Subcutaneous abdominal adipose tissue (tissue), 5 donors: ENCODE results near the gene TAS2R60.
"Not testable (repeated sequence)": the region's sequence is repeated elsewhere in the genome, so short reads cannot be mapped to it uniquely, and the experiment has no call there.

ENCODE experiments used
- H3K27ac ChIP-seq: one replicate; pipeline ENCODE4 v1.7.0; 2013; ENCODE audit warnings: low read depth, mild to moderate bottlenecking, inconsistent platforms, low read length, moderate library complexity
- H3K27me3 ChIP-seq, 5 donors: one replicate each; pipeline ENCODE4 v1.7.0; 2013; ENCODE audit warnings: low read length in 5 of 5, inconsistent platforms in 1 of 5; ENCODE audit not compliant: control insufficient read depth in 5 of 5, insufficient read depth in 4 of 5
- H3K36me3 ChIP-seq, 5 donors: one replicate each; pipeline ENCODE4 v1.7.0; 2013; ENCODE audit warnings: low read length in 5 of 5; ENCODE audit not compliant: control insufficient read depth in 5 of 5, insufficient read depth in 5 of 5
- H3K4me1 ChIP-seq, 5 donors: one replicate each; pipeline ENCODE4 v1.7.0; 2013; ENCODE audit warnings: low read length in 5 of 5, mild to moderate bottlenecking in 3 of 5, moderate library complexity in 1 of 5; ENCODE audit not compliant: control insufficient read depth in 5 of 5, insufficient read depth in 5 of 5
- H3K4me3 ChIP-seq, 5 donors: one replicate each; pipeline ENCODE4 v1.7.0; 2013; ENCODE audit warnings: low read length in 5 of 5, low read depth in 1 of 5
- H3K9ac ChIP-seq, 5 donors: one replicate each; pipeline ENCODE4 v1.7.0; 2013; ENCODE audit warnings: low read length in 5 of 5, mild to moderate bottlenecking in 4 of 5, moderate library complexity in 3 of 5
- H3K9me3 ChIP-seq, 5 donors: one replicate each; pipeline ENCODE4 v1.7.0; 2013; ENCODE audit warnings: low read length in 5 of 5; ENCODE audit not compliant: control insufficient read depth in 5 of 5
- donor health status: healthy.
- donor health status: healthy.
- donor health status: healthy.
- donor health status: healthy.
- donor health status: healthy.

TAS2R60 gene

DNA sequence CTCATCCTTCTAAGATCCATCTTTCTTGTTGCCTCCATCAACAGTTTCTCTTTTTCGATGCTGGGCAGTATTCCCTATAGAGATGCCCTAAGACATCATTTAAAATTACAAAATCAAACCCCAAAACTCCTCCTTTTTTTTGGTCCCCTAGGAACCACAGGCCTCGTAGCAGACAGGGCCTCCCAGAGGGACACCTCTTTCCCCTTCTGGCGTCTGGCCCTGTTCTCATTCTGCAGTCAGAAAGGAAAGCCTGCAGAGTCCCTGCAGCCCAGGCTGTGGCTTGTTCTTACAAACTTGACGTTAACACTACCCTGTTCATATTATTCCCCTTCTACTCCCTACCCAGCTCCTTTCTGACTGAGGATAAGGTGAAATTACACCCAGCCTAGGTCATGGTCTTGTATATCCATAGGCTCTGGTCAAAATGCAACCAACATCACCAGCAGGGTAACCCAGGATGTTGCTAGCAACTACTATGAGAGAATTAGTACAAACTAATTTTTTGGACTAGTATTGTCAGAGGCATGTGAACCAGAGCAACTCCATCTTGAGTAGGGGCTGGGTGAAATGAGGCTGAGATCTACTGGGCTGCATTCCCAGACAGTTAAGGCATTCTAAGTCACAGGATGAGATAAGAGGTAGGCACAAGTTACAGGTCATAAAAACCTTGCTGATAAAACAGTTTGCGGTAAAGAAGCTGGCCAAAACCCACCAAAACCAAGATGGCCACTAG is 31.1 kb upstream of the TAS2R60 start:
- H3K4me1 ChIP-seq: peaks cover 4 to 40% (median 32%) of the 10 kb centered on the region in 5 donors
- no peaks in the 10 kb centered on the region for H3K9me3 ChIP-seq
- no peak overlapping the region for H3K27ac ChIP-seq
- H3K9ac ChIP-seq: no peak overlapping the region
- no peaks in the 10 kb centered on the region for H3K36me3 ChIP-seq
- H3K27me3 ChIP-seq: no peaks in the 10 kb centered on the region
- no peak overlapping the region for H3K4me3 ChIP-seq

DNA sequence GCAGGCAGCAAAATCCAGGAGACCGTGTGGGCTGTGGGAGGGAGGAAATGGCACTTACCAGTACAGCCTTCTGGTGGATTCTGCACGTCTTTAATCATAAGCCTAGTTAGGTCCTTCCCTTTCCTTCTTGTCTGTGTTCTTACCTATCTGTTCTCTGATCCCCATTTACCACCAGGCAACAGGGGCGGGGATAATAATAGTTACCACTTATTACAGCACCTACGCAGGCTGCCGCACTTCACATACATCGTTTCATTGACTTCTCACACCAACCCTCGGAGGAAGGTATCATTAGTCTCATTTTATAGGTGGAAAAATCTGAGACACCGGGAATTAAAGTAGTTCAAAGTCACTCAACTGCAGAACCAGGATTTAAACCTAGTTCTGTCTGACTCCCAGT is 30.1 kb upstream of the TAS2R60 start:
- Histone ChIP-seq H3K27ac (no peak overlapping the region), H3K27me3 (no peaks in the 10 kb centered on the region), H3K4me1 (peaks cover 4 to 31% (median 28%) of the 10 kb centered on the region in 5 donors), H3K4me3 (no peak overlapping the region), H3K36me3 (no peaks in the 10 kb centered on the region), H3K9ac (no peak overlapping the region), H3K9me3 (no peaks in the 10 kb centered on the region)

DNA sequence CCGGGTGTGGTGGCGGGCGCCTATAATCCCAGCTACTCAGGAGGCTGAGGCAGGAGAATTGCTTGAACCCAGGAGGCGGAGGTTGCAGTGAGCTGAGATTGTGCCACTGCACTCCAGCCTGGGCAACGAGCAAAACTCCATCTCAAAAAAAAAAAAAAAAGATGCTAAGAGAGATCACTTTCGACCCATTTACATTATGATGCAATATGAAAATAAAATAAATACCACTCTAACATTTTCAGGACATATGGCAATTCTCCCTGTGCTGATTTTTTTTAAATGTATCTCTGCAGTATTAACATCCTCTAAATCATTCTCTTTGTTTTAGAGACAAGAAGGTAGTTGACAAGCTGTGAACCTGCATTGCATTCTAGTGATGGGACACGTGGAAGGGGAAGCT is 28.0 kb upstream of the TAS2R60 start:
- peaks cover 0 to 22% (median 17%) of the 10 kb centered on the region in 5 donors for H3K4me1 ChIP-seq
- H3K4me3 ChIP-seq, H3K27ac ChIP-seq, H3K36me3 ChIP-seq, H3K27me3 ChIP-seq, H3K9ac ChIP-seq, H3K9me3 ChIP-seq: not testable (repeated sequence)

DNA sequence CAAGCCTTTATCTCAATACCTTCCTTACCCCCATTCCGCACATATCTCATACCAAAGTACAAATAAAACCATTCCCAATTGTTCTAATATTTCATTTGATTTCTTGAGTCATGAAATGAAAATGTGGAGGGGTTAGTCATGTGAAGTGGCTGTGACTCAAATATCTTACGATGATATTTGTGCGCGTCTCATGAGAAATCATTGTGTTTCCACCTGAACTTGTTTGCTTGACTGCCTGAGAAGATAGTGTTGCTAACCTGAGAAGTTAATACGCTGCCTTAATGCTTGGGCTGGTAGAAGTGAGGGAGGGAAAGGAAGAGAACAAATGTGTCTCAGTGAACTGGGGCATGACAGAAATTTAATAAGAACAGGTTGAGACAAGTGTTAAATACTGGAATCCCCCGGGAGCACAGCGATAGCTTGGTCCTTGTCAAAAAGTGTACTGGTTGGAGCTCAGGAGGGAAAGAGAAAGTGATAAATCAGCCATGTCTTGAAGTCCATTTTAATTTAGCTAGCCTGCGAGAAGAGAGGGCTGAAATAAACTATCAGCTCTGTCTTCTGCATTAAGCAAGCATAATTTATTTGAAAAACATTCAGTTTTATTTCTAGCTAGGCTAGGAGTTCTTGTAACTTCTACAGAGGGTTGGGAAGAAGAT is 27.4 kb upstream of the TAS2R60 start:
- Histone ChIP-seq H3K9me3 (no peaks in the 10 kb centered on the region), H3K36me3 (no peaks in the 10 kb centered on the region), H3K9ac (no peak overlapping the region), H3K27ac (no peak overlapping the region), H3K4me3 (no peak overlapping the region), H3K4me1 (peaks cover 0 to 18% (median 11%) of the 10 kb centered on the region in 5 donors), H3K27me3 (peaks cover 0 to 2% (median 0%) of the 10 kb centered on the region in 5 donors)

DNA sequence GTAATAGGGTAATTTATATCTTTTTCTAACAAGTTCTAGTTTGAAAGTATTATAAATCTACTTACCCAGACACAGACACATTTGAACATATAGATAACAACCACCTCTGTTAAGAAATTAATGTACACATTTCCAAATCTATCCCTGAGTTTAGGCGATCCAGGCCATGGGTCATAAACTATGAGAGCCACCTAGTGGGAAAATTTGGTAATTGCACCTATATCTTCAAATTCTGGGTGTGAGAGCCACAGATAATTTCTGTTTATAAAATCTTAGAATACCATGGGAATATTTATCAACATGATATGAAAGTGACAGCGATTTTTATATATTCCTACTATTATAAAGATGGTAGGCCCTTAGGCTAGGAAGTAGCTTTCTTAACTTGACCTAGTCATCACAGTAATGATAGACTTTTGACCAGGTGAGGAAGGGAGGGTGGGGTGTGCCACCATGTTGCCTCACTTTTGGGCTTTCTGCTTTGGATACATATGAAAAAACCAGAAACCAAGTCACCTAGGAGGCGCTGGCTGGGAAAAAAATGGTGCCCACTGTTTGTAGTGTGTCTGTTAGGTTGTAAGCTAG is 26.6 kb upstream of the TAS2R60 start:
- no peak overlapping the region for H3K4me3 ChIP-seq
- H3K27ac ChIP-seq: no peak overlapping the region
- H3K27me3 ChIP-seq: peaks cover 0 to 2% (median 0%) of the 10 kb centered on the region in 5 donors
- H3K36me3 ChIP-seq: no peaks in the 10 kb centered on the region
- H3K9ac ChIP-seq: no peak overlapping the region
- peaks cover 0 to 11% (median 7%) of the 10 kb centered on the region in 5 donors for H3K4me1 ChIP-seq
- H3K9me3 ChIP-seq: no peaks in the 10 kb centered on the region

DNA sequence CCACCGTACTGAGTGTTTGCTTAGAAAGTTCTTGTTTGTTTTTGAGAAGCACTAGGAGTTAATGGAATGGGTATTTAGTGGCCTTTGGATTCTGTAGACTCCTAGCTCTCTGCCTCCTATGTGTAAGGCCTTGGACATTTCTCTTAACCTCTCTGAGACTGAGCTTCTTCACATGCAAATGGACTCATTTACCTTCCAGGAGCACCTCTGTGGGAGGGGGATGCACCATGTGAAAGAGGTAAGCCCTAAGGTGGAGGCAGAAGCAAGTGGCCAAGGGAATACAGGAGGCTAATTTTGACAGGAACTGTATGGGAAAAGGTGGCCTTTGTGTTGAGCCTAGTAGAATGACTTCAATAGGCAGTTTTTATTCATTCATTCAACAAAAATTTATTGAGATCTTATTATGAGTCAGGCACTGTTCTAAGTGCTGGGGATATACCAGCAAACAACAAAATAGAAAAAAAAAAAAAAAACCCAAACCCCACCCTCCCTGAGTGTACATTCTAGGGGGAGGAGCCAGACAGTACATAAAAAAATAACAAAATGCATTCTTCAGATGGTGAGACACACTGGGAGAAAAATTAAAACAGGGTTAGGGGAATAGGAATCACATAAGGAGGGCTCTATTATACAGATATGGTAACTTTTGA is 25.4 kb upstream of the TAS2R60 start:
- Histone ChIP-seq H3K9ac (no peak overlapping the region), H3K36me3 (no peaks in the 10 kb centered on the region), H3K4me1 (peaks cover 0 to 5% (median 4%) of the 10 kb centered on the region in 5 donors), H3K27ac (no peak overlapping the region), H3K27me3 (peaks cover 0 to 2% (median 0%) of the 10 kb centered on the region in 5 donors), H3K4me3 (no peak overlapping the region), H3K9me3 (no peaks in the 10 kb centered on the region)

DNA sequence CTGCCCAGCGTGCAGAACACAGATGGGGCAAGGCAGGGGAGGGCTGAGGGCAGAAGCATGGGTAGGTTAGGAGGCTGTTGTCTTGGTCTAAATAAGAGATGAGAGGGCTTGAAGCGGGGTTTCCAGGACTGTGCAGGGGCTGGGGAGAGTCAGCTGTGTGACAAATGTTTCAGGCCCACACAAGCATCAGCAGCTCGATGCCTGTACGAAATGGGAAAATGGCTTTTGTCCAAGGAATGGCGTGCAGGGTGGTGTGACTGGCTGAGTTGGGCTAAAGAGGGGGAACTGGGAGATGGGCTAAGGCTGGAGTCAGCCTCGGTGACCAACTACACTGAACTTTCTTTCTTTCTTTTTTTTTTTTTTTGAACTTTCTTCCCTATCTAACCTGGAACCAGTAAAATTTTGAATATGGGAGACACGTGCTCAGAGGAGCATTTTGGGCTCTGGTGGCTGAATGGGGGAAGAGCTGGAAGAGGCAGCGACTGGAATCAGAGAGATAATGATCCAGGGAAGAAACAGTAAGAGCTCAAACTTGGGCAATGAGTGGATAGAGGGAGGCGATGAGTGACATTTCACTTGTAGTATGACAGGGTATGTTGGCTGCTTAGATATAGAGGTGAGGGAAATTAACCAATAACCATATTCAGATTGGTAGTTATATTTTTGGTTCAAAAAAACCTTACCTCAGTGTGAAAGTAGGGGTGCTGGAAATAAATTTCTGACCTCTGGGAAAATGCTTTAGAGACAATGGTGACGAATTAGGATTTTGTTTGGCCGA is 24.4 kb upstream of the TAS2R60 start:
- Histone ChIP-seq H3K4me1 (peaks cover 0 to 5% (median 4%) of the 10 kb centered on the region in 5 donors), H3K36me3 (no peaks in the 10 kb centered on the region), H3K9ac (no peak overlapping the region), H3K4me3 (no peak overlapping the region), H3K9me3 (no peaks in the 10 kb centered on the region), H3K27me3 (peaks cover 0 to 2% (median 0%) of the 10 kb centered on the region in 5 donors), H3K27ac (no peak overlapping the region)

DNA sequence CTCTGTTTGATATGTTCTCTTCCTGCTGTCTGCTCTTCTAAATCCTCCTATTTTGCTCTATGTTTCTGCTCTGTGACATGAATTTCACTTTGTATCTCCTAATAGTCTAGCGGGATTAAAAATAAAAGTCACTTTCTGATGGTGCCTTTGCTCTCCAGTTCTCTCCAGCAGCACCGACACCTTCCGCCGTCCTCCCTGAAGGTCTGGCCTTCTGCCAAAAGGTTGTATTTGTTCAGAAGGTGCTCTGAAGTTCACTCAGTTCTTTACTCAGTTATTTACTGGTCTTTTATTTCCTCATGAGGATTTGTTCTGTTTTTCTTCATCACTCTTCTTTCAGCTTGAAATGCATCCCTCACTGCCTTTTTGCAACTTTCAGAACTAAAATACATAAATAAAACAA is 23.4 kb upstream of the TAS2R60 start:
- no peak overlapping the region for H3K9ac ChIP-seq
- H3K4me1 ChIP-seq: peaks cover 0 to 5% (median 4%) of the 10 kb centered on the region in 5 donors
- no peak overlapping the region for H3K4me3 ChIP-seq

DNA sequence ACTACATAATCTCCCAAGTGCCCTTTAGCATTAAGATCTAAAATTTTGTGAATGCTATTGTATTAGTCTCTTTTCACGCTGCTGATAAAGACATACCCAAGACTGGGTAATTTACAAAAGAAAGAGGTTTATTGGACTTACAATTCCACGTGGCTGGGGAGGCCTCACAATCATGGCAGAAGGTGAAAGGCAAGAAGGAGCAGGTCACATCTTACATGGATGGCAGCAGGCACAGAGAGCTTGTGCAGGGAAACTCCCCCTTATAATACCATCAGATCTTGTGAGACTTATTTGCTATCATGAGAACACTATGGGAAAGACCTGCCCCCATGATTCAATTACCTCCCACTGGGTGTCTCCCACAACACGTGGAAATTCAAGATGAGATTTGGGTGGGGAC is 22.6 kb upstream of the TAS2R60 start:
- not testable (repeated sequence) for H3K27ac ChIP-seq, H3K9me3 ChIP-seq, H3K9ac ChIP-seq, H3K4me3 ChIP-seq, H3K27me3 ChIP-seq, H3K4me1 ChIP-seq, H3K36me3 ChIP-seq

More for the DNA sequence above, 23.4 kb upstream of the TAS2R60 start:
- H3K27me3 ChIP-seq: peaks cover 0 to 2% (median 0%) of the 10 kb centered on the region in 5 donors
- no peak overlapping the region for H3K27ac ChIP-seq
- no peaks in the 10 kb centered on the region for H3K36me3 ChIP-seq
- H3K9me3 ChIP-seq: no peaks in the 10 kb centered on the region
